ENCODE results near the gene CCDC15. TPM values are rescaled to one million over a fixed set of nuclear protein-coding genes. Genes with fewer than 3 reads are reported as not detected.
"Not testable (repeated sequence)": the region's sequence is repeated elsewhere in the genome, so short reads cannot be mapped to it uniquely, and the experiment has no call there.

CCDC15 gene
- total RNA-seq, 1 donor from 2014 or later: 3.2 TPM

DNA sequence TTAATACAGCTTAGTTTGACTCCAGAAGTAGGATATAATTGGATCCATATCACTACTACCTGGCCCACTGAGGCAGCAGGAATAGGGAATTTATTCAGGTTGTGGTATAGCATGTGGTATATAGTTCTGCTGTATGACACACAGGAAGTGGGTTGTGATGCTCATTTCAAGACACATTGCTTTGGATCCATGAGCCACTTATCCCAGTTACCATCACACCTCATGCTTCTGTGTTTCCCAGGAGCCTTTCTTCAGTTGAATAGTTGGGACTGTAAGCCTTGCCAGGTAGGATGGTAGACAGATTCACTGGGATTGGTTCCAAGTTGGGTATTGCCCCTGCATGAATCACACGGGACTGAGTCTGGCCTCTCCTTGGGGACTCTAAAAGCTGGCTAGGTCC, 99.2 kb downstream of the CCDC15 start:
- DNase-seq (ENCODE audit: extremely low spot score, unreplicated experiment): no peak

DNA sequence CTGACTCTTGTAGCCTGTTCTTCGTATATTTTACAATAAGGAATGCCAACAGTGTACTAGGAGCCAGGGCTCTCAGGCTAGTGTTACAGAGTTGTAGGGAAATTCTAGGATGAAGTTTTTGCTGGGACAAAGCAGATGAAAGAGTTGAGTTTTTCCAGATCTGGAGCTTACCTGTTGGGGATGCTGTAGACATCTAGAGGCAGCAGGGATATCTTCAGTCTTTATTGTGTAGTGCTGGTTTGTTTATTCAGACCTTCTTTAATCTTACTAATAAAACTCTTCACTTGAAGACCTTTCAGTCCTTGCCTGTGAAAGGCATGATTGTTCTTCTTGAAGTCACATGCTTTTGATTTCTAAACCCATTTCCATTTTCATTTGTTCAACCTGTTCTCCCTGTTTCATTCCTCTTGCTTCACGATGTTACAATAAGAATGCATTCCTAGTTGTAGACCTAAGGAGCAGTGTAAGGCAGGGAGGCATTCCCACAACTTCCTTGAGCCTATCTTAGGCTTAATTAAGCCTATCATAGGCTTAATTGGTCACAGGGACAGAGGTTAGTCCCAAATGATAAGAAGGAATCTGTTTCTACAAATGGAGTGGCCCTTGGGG, 101.2 kb downstream of the CCDC15 start:
- Mint-ChIP-seq H3K27me3 (peaks cover 8% of the 10 kb centered on the region), H3K9me3 (no peaks in the 10 kb centered on the region), H3K27ac (no peak overlapping the region), H3K36me3 (no peaks in the 10 kb centered on the region), H3K4me3 (no peak overlapping the region), H3K4me1 (ENCODE audit: unreplicated experiment) (peaks cover 4% of the 10 kb centered on the region)
- TF ChIP-seq, protein P1, sequence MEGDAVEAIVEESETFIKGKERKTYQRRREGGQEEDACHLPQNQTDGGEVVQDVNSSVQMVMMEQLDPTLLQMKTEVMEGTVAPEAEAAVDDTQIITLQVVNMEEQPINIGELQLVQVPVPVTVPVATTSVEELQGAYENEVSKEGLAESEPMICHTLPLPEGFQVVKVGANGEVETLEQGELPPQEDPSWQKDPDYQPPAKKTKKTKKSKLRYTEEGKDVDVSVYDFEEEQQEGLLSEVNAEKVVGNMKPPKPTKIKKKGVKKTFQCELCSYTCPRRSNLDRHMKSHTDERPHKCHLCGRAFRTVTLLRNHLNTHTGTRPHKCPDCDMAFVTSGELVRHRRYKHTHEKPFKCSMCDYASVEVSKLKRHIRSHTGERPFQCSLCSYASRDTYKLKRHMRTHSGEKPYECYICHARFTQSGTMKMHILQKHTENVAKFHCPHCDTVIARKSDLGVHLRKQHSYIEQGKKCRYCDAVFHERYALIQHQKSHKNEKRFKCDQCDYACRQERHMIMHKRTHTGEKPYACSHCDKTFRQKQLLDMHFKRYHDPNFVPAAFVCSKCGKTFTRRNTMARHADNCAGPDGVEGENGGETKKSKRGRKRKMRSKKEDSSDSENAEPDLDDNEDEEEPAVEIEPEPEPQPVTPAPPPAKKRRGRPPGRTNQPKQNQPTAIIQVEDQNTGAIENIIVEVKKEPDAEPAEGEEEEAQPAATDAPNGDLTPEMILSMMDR (conservative IDR thresholded peaks at IDR 0.05): no peak
- no peak for DNase-seq (ENCODE audit: extremely low spot score, unreplicated experiment)

More for the DNA sequence above, 99.2 kb downstream of the CCDC15 start:
- no peak overlapping the region for H3K4me3 Mint-ChIP-seq
- no peaks in the 10 kb centered on the region for H3K27me3 Mint-ChIP-seq
- TF ChIP-seq, protein P1 (conservative IDR thresholded peaks at IDR 0.05): no peak
- H3K9me3 Mint-ChIP-seq: no peaks in the 10 kb centered on the region
- peaks cover 4% of the 10 kb centered on the region for H3K4me1 Mint-ChIP-seq (ENCODE audit: unreplicated experiment)
- H3K27ac Mint-ChIP-seq: no peak overlapping the region
- H3K36me3 Mint-ChIP-seq: no peaks in the 10 kb centered on the region

DNA sequence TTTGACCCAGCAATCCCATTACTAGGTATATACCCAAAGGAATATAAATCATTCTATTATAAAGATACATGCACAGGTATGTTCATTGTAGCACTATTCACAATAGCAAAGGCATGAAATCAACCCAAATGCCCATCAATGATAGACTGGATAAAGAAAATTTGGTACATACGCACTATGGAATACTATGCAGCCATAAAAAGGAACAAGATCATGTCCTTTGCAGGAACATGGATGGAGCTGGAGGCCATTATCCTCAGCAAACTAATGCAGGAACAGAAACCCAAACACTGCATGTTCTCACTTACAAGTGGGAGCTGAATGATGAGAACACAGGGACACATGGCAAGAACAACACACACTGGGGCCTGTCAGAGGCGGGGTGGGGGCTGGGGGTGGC, 102.1 kb downstream of the CCDC15 start:
- H3K27me3 Mint-ChIP-seq: peaks cover 17% of the 10 kb centered on the region
- not testable (repeated sequence) for H3K36me3 Mint-ChIP-seq; H3K4me3 Mint-ChIP-seq; DNase-seq (ENCODE audit: extremely low spot score, unreplicated experiment); H3K4me1 Mint-ChIP-seq (ENCODE audit: unreplicated experiment); H3K9me3 Mint-ChIP-seq; H3K27ac Mint-ChIP-seq

DNA sequence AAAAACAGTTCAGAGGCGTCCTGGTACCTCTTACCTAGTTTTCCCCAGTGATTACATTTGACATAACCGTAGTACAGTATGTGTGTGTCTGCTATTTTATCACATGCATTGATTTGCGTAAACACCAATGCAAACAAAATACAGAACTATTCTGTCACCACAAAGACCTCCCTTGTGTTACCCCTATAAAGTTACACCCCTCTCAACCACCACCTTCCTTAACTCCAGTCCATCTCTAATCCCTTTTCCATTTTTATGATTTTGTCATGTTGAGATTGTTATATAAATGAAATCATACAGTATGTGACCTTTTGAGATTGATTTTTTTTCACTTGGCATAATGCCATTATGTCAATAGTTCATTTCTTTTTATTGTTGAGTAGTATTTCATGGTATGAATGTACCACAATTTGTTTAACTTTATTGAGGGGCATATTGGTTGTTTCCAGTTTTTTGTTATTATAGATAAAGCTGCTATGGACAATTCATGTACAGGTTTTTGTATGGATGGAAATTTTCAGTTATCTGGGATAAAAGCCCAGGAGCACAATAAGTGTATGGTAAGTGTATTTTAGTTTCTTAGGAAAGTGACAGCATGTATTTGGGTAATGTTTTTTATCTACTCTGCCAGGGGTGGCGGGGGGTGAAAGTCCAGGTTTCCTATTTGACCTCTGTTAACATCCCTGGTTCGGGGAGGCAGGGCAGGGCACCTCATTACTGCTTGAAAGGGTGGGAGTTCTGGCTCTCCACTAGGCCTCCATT, 103.1 kb downstream of the CCDC15 start:
- no peak overlapping the region for H3K4me3 Mint-ChIP-seq
- peaks cover 4% of the 10 kb centered on the region for H3K4me1 Mint-ChIP-seq (ENCODE audit: unreplicated experiment)
- peaks cover 27% of the 10 kb centered on the region for H3K27me3 Mint-ChIP-seq
- H3K36me3 Mint-ChIP-seq: no peaks in the 10 kb centered on the region
- H3K27ac Mint-ChIP-seq: no peak overlapping the region
- TF ChIP-seq, protein P1 (conservative IDR thresholded peaks at IDR 0.05): no peak
- H3K9me3 Mint-ChIP-seq: no peaks in the 10 kb centered on the region
- no peak for DNase-seq (ENCODE audit: extremely low spot score, unreplicated experiment)

DNA sequence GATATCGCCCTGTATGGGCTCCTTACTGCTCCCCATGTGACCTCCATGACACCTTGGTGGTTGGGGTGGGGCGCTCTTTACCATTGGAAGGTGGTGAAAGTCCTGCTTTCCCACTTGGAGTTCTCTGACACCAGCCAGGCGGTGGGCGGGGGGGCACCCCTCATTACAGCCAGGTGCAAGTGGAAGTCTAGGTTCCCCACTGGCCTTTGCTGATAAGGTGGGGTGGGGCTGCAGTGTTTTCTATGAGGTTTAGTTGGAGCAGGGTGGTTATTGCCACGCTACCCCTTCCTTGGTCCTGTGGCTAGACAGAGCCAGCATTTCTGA, 103.7 kb downstream of the CCDC15 start:
- Mint-ChIP-seq H3K4me3 (no peak overlapping the region), H3K27ac (no peak overlapping the region), H3K9me3 (no peaks in the 10 kb centered on the region), H3K27me3 (peaks cover 32% of the 10 kb centered on the region), H3K4me1 (ENCODE audit: unreplicated experiment) (peaks cover 4% of the 10 kb centered on the region), H3K36me3 (no peaks in the 10 kb centered on the region)
- TF ChIP-seq, protein P1 (conservative IDR thresholded peaks at IDR 0.05): no peak
- DNase-seq (ENCODE audit: extremely low spot score, unreplicated experiment): no peak

DNA sequence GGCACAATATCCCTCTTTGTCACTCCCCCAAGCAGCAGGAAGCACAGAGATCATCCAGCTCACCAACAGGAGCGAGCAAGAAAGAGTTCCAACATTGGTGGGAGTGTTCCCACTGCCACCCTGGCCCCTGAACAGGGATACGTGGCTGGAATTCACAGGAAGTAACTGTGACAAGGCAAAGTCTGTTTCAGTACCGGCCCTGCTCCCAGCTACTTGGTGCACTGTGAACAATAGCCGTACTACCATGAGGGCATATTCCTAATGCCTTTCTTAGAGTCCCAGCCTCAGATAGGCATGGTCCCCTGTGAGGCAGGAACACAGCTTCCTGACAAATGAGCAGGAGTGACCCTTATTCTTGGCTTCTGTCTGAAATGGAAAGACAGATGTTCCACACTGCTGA, 107.3 kb downstream of the CCDC15 start:
- Mint-ChIP-seq H3K9me3 (no peaks in the 10 kb centered on the region), H3K4me1 (ENCODE audit: unreplicated experiment) (peaks cover 4% of the 10 kb centered on the region), H3K36me3 (no peaks in the 10 kb centered on the region), H3K27me3 (peaks cover 64% of the 10 kb centered on the region), H3K4me3 (no peak overlapping the region), H3K27ac (no peak overlapping the region)
- TF ChIP-seq, protein P1 (conservative IDR thresholded peaks at IDR 0.05): no peak
- DNase-seq (ENCODE audit: extremely low spot score, unreplicated experiment): no peak

Data from type B pancreatic cell (in vitro differentiated cells).